Uterine smooth muscle cell (primary cell): ENCODE results near the gene SIDT2. TPM values are rescaled to one million over a fixed set of nuclear protein-coding genes. Genes with fewer than 3 reads are reported as not detected.

ENCODE experiments used
- total RNA-seq: library from RNA; depleted of rRNA; stranded (reverse); fragments of >200 nt; gene quantifications from 2 replicates; pipeline ENCODE4 v1.2.3, GENCODE V29; 2014

Gene SIDT2
- total RNA-seq: 10.4 and 13.9 TPM in 2 replicates

GRCh38 chr11:117178210-117179034, at the start of gene SIDT2:
Gene SIDT2 (plus strand): TSS chr11:117178743. CDS start chr11:117179264, 521 bp downstream.

GRCh38 chr11:117143871-117144476, 34.6 kb upstream of the SIDT2 start, which contains the start of gene PAFAH1B2:
Gene PAFAH1B2 (plus strand): TSS chr11:117144287. CDS start chr11:117152448, 8,161 bp downstream.

GRCh38 chr11:117199053-117199915, 20.7 kb downstream of the SIDT2 start, which contains the start of gene TAGLN:
Gene TAGLN (plus strand): TSS chr11:117199370. CDS start chr11:117203014, 3,644 bp downstream.

GRCh38 chr11:117231842-117232091, 53.2 kb downstream of the SIDT2 start, which contains the start of gene PCSK7:
Gene PCSK7 (minus strand): TSS chr11:117232073. CDS start chr11:117229844, 2,229 bp downstream.

GRCh38 chr11:117232092-117232878, 53.7 kb downstream of the SIDT2 start, which contains the start of gene RNF214:
Gene RNF214 (plus strand): TSS chr11:117232671. CDS start chr11:117234273, 1,602 bp downstream.

Other genes starting within 250 kb of the SIDT2 start
- gene SIK3, start 80.3 kb upstream of the SIDT2 start, total RNA-seq: 16.3 and 19.1 TPM in 2 replicates
- gene PAFAH1B2, start 34.5 kb upstream of the SIDT2 start, total RNA-seq: 164 and 193 TPM in 2 replicates
- 415 and 1,612 TPM in 2 replicates for gene TAGLN, start 20.6 kb downstream of the SIDT2 start, total RNA-seq
- 69.6 and 80.4 TPM in 2 replicates for gene PCSK7, start 53.3 kb downstream of the SIDT2 start, total RNA-seq
- 10.2 and 13.6 TPM in 2 replicates for gene RNF214, start 53.9 kb downstream of the SIDT2 start, total RNA-seq
- 2.0 and 3.2 TPM in 2 replicates for gene BACE1-AS, start 112.6 kb downstream of the SIDT2 start, total RNA-seq
- gene BACE1, start 137.5 kb downstream of the SIDT2 start, total RNA-seq: 20.9 and 23.5 TPM in 2 replicates
- gene CEP164, start 149.1 kb downstream of the SIDT2 start, total RNA-seq: 42.6 and 48.1 TPM in 2 replicates